Neural cell (in vitro differentiated cells): ENCODE results near the gene CFAP99. TPM values are rescaled to one million over a fixed set of nuclear protein-coding genes. Genes with fewer than 3 reads are reported as not detected.

Source experiments
- H2AFZ ChIP-seq: fragments of 200-600, 300-800 bp; sonication (generic), shearing (Covaris generic); 2 replicates; pipeline ENCODE4 v1.6.0; 2014; ENCODE audit warnings: low read depth, mild to moderate bottlenecking, antibody characterized with exemption, low read length, moderate library complexity
- H3F3A ChIP-seq: fragments of 200-600 bp; shearing (Covaris generic); 2 replicates; pipeline ENCODE4 v1.6.1; 2016; ENCODE audit warnings: mild to moderate bottlenecking, moderate library complexity, mixed read lengths, antibody characterized with exemption, low read length; ENCODE audit not compliant: insufficient read depth, poor library complexity, severe bottlenecking
- H3K27ac ChIP-seq: fragments of 200-600, 300-800 bp; sonication (generic), shearing (Covaris generic); 2 replicates; pipeline ENCODE4 v1.5.1; 2014; ENCODE audit warnings: mild to moderate bottlenecking, low read length, moderate library complexity
- H3K27me3 ChIP-seq: fragments of 300-800, 200-600 bp; sonication (generic), shearing (Covaris generic); 2 replicates; pipeline ENCODE4 v1.6.0; 2014; ENCODE audit warnings: mild to moderate bottlenecking, low read depth, low read length, moderate library complexity; ENCODE audit not compliant: insufficient read depth
- H3K36me3 ChIP-seq: fragments of 300-800, 200-600 bp; sonication (generic), shearing (Covaris generic); 2 replicates; pipeline ENCODE4 v1.5.1; 2014; ENCODE audit warnings: mild to moderate bottlenecking, antibody characterized with exemption, low read length, moderate library complexity; ENCODE audit not compliant: insufficient read depth
- H3K4me2 ChIP-seq: fragments of 300-800, 200-600 bp; sonication (generic), shearing (Covaris generic); 2 replicates; pipeline ENCODE4 v1.6.0; 2014; ENCODE audit warnings: mild to moderate bottlenecking, low read length
- H3K4me3 ChIP-seq: fragments of 300-800, 200-600 bp; sonication (generic), shearing (Covaris generic); 2 replicates; pipeline ENCODE4 v1.5.1; 2014; ENCODE audit warnings: mild to moderate bottlenecking, low read length, moderate library complexity
- H3K79me2 ChIP-seq: fragments of 200-600 bp; shearing (Covaris generic); replicated peaks from 2 replicates; pipeline ENCODE4 v1.6.0; 2014; ENCODE audit warnings: mild to moderate bottlenecking, low read length, moderate library complexity; ENCODE audit not compliant: insufficient read depth
- H3K9ac ChIP-seq: fragments of 300-800, 200-600 bp; sonication (generic), shearing (Covaris generic); 2 replicates; pipeline ENCODE4 v1.6.1; 2016; ENCODE audit warnings: mild to moderate bottlenecking, low read length, mixed read lengths
- H3K9me2 ChIP-seq: fragments of 200-600 bp; shearing (Covaris generic); 2 replicates; pipeline ENCODE4 v1.6.1; 2016; ENCODE audit warnings: mild to moderate bottlenecking, low read length, mixed read lengths; ENCODE audit not compliant: insufficient read depth
- H3K9me3 ChIP-seq: fragments of 200-600, 300-800 bp; sonication (generic), shearing (Covaris generic); 2 replicates; pipeline ENCODE4 v1.6.1; 2016; ENCODE audit warnings: mild to moderate bottlenecking, mixed run types, low read length, moderate library complexity, mixed read lengths
- H4K20me1 ChIP-seq: fragments of 200-600 bp; shearing (Covaris generic); 2 replicates; pipeline ENCODE4 v1.6.1; 2016; ENCODE audit warnings: mild to moderate bottlenecking, mixed run types; ENCODE audit not compliant: insufficient read depth
- EP300 ChIP-seq: fragments of 450-650 bp; conservative IDR thresholded peaks from 2 replicates; pipeline ENCODE4 v1.6.1; 2014; ENCODE audit warnings: antibody characterized with exemption, mild to moderate bottlenecking, moderate library complexity; ENCODE audit not compliant: poor library complexity, severe bottlenecking
- EZH2 ChIP-seq: fragments of 200-600, 300-800 bp; shearing (Covaris generic), sonication (generic); IDR thresholded peaks from 2 replicates; pipeline ENCODE4 v1.6.1; 2014; ENCODE audit warnings: antibody characterized with exemption, low read length, borderline replicate concordance, mild to moderate bottlenecking; ENCODE audit not compliant: insufficient read depth, poor library complexity, severe bottlenecking
- MXI1 ChIP-seq: fragments of 450-650 bp; conservative IDR thresholded peaks from 2 replicates; pipeline ENCODE4 v1.6.1; 2014; ENCODE audit warnings: antibody characterized with exemption, mild to moderate bottlenecking; ENCODE audit not compliant: poor library complexity, severe bottlenecking
- POLR2AphosphoS5 ChIP-seq: IDR thresholded peaks from 2 replicates; pipeline ENCODE4 v1.6.1; 2012
- RAD21 ChIP-seq: fragments of 450-650 bp; conservative IDR thresholded peaks from 2 replicates; pipeline ENCODE4 v1.6.1; 2014; ENCODE audit warnings: antibody characterized with exemption, mild to moderate bottlenecking, moderate library complexity
- SMC3 ChIP-seq: fragments of 450-650 bp; conservative IDR thresholded peaks from 2 replicates; pipeline ENCODE4 v1.6.1; 2014; ENCODE audit warnings: antibody characterized with exemption, mild to moderate bottlenecking, moderate library complexity; ENCODE audit not compliant: poor library complexity
- TAF1 ChIP-seq: IDR thresholded peaks from 2 replicates; pipeline ENCODE4 v1.6.1; 2012; ENCODE audit warnings: low read depth
- polyA plus RNA-seq: library from polyadenylated mRNA; depleted of rRNA; stranded (reverse); fragments of >200 nt; gene quantifications from 2 replicates; pipeline ENCODE4 v1.2.3, GENCODE V29; 2014
- TF ChIP-seq, protein P1 (sequence below): fragments of 450-650 bp; IDR thresholded peaks from 2 replicates; pipeline ENCODE4 v1.5.1; 2014; ENCODE audit warnings: antibody characterized with exemption, mild to moderate bottlenecking, moderate library complexity; ENCODE audit not compliant: poor library complexity, severe bottlenecking
- TF ChIP-seq, protein P2 (sequence below): IDR thresholded peaks from 2 replicates; pipeline ENCODE4 v1.6.1; 2012; ENCODE audit warnings: borderline replicate concordance

Gene CFAP99
- polyA plus RNA-seq, 1 donor from 2014 or later = not detected

DNA sequence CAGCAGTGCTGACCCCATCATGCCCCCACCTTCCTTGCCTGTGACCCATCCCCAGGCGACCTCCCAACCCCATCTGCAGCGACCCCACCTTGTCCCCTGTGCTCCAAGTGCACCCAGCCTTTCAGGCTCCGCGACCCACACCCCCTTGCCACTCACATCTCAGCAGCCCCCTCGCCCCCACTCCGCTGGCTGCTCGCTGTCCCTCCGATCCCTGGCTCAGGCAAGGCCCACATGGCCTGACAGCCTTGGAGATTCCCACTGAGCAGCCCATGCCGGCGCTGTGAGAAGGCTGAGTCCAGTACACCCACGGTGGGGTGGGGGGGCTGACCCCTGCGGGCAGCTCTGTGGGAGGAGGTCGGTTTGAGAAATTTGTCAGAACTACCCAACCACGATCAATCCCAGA is 9.4 kb upstream of the CFAP99 start:
- Histone ChIP-seq H3F3A (no peaks in the 10 kb centered on the region), H3K36me3 (no peaks in the 10 kb centered on the region), H3K27me3 (peaks cover 30% of the 10 kb centered on the region), H3K4me2 (no peak overlapping the region), H3K27ac (no peak overlapping the region), H3K9me3 (no peaks in the 10 kb centered on the region), H4K20me1 (no peaks in the 10 kb centered on the region), H2AFZ (no peak overlapping the region), H3K4me3 (no peak overlapping the region), H3K9ac (no peak overlapping the region), H3K9me2 (no peaks in the 10 kb centered on the region), H3K79me2 (no peaks in the 10 kb centered on the region)
- TF ChIP-seq EZH2 (no peak), TAF1 (no peak), EP300 (no peak), POLR2AphosphoS5 (no peak), MXI1 (no peak), SMC3 (no peak), RAD21 (no peak)
- TF ChIP-seq, protein P1, sequence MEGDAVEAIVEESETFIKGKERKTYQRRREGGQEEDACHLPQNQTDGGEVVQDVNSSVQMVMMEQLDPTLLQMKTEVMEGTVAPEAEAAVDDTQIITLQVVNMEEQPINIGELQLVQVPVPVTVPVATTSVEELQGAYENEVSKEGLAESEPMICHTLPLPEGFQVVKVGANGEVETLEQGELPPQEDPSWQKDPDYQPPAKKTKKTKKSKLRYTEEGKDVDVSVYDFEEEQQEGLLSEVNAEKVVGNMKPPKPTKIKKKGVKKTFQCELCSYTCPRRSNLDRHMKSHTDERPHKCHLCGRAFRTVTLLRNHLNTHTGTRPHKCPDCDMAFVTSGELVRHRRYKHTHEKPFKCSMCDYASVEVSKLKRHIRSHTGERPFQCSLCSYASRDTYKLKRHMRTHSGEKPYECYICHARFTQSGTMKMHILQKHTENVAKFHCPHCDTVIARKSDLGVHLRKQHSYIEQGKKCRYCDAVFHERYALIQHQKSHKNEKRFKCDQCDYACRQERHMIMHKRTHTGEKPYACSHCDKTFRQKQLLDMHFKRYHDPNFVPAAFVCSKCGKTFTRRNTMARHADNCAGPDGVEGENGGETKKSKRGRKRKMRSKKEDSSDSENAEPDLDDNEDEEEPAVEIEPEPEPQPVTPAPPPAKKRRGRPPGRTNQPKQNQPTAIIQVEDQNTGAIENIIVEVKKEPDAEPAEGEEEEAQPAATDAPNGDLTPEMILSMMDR = no peak

DNA sequence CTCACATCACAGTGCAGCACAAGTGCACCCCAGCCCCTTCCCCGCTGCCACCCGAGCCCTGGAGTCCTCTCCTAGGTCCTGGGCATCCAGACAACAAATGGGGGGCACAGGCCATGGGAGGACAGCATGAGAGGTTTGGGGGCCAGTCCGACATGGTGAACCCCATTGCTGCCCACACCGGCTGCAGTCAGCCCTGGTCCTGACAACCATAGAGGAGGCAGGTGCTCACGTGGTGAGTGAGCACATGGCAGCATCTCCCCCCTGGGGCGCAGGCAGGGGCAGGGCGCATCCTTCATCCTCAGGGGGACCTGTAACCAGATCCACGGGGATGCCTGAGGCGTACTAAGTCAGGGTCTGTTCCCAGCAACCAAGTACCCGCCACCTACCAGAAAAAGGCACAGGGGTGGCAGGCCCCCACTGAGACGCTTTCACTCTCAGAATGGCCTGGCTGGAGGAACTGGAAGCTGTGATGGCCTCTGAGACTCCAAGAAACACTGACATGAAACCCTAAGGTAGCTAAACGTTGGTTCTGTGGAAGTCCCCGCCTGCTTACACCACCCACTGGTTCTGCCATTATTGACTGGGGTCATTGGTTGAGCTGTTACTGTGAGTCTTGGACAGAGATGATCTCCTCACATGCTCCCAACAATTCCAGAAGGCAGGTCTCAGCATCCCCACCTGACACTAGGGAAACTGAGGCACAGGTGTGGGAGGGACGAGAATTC is 6.8 kb upstream of the CFAP99 start:
- Histone ChIP-seq H3K4me3 (no peak overlapping the region), H4K20me1 (no peaks in the 10 kb centered on the region), H3K9ac (no peak overlapping the region), H3K4me2 (no peak overlapping the region), H3K79me2 (no peaks in the 10 kb centered on the region), H3K9me3 (no peaks in the 10 kb centered on the region), H3K36me3 (no peaks in the 10 kb centered on the region), H2AFZ (no peak overlapping the region), H3K27me3 (peaks cover 56% of the 10 kb centered on the region), H3K9me2 (no peaks in the 10 kb centered on the region), H3K27ac (no peak overlapping the region), H3F3A (no peaks in the 10 kb centered on the region)
- no peak for TF ChIP-seq EZH2
- no peak for TF ChIP-seq SMC3
- TF ChIP-seq, protein P2, sequence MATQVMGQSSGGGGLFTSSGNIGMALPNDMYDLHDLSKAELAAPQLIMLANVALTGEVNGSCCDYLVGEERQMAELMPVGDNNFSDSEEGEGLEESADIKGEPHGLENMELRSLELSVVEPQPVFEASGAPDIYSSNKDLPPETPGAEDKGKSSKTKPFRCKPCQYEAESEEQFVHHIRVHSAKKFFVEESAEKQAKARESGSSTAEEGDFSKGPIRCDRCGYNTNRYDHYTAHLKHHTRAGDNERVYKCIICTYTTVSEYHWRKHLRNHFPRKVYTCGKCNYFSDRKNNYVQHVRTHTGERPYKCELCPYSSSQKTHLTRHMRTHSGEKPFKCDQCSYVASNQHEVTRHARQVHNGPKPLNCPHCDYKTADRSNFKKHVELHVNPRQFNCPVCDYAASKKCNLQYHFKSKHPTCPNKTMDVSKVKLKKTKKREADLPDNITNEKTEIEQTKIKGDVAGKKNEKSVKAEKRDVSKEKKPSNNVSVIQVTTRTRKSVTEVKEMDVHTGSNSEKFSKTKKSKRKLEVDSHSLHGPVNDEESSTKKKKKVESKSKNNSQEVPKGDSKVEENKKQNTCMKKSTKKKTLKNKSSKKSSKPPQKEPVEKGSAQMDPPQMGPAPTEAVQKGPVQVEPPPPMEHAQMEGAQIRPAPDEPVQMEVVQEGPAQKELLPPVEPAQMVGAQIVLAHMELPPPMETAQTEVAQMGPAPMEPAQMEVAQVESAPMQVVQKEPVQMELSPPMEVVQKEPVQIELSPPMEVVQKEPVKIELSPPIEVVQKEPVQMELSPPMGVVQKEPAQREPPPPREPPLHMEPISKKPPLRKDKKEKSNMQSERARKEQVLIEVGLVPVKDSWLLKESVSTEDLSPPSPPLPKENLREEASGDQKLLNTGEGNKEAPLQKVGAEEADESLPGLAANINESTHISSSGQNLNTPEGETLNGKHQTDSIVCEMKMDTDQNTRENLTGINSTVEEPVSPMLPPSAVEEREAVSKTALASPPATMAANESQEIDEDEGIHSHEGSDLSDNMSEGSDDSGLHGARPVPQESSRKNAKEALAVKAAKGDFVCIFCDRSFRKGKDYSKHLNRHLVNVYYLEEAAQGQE = no peak
- no peak for TF ChIP-seq TAF1
- TF ChIP-seq, protein P1 = no peak
- no peak for TF ChIP-seq RAD21
- TF ChIP-seq MXI1 = no peak
- TF ChIP-seq POLR2AphosphoS5 = no peak
- no peak for TF ChIP-seq EP300
